Cortex of kidney (tissue), 1 donor: Measurements from ENCODE around the gene KRTAP2-3.

Experiments used
- DNase-seq: peaks from one replicate; lab custom pipeline; 2025; lab: John Stamatoyannopoulos, UW

Gene KRTAP2-3

DNA sequence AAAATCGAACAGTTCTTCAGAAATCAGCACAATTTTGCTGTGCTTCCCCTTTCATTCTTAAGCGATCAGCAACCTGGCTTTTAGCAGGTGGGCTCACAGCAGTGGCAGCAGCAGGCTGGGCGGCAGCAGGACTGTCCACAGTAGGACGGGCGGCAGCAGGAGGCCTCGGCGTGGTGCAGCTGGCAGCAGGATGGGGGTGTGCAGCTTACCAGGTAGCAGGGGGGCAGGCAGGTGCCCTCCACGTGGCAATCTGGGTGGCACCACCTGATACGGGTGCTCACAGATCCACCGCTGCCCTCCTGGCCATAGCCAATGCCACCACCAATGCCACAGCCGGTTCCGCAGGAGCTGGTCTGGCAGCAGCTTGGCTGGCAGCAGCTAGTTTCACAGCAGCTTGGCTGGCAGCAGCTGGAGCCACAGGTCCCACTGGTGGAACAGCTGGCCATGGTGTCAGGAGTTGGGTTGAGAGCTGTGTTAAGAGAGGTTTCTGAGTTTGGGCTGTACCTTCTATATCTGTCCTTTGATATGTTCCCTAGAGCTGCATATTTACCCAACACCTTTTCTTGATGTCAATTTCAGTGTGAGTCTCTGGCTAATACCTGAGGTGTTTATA, 30.2 kb downstream of the KRTAP2-3 start, which contains the start of gene KRTAP1-4:
TSS of gene KRTAP1-4 (minus strand) at position 563 of the 613 bp plus-strand sequence. CDS start at position 446, 117 bp downstream.
- DNase-seq: no peak

DNA sequence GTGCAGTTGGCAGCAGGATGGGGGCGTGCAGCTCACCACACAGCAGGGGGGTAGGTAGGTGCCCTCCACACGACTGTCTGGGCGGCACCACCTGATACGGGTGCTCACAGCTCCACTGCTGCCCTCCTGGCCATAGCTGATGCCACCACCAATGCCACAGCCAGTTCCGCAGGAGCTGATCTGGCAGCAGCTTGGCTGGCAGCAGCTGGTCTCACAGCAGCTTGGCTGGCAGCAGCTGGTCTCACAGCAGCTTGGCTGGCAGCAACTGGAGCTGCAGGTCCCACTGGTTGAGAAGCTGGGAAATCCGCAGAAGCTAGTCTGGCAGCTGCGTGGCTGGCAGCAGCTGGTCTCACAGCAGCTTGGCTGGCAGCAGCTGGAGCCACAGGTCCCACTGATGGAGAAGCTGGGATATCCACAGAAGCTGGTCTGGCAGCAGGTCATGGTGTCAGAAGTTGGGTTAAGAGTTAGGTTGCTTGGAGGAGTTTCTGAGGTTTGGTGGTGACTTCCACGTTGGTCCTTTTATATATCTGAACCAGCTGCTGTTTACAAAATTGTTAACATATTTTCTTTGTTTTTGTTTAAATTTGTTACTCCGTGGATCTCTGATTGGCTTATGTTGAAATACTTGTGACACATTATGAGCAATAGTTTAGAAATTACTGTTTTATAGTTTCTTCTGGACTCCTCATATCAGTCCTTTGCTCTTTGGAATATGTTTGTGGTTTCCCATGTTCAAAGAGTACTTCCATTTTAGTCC, 33.0 kb downstream of the KRTAP2-3 start, which contains the start of gene KRTAP1-5:
TSS of gene KRTAP1-5 (minus strand) at position 494 of the 757 bp plus-strand sequence. CDS start at position 441, 53 bp downstream.
- DNase-seq: no peak

DNA sequence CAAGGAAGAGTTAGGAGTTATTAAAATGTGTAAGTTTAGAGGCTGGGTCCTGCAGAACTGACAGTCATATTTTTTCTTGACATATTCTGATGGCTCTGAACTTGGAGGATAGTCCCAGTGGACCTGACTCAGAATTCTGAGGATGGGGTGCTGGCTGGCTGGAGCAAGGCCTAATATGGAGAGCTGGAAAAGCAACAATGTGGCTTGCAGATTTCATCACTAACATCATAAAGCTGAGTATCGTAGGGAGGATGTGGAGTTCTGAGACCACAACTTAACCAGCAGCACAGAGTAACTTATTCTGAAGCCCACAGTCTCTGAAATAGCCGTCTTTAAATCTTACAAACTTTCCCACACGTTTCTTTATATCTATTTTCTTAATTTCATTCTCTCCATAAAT, 35.2 kb downstream of the KRTAP2-3 start:
- no peak for DNase-seq

DNA sequence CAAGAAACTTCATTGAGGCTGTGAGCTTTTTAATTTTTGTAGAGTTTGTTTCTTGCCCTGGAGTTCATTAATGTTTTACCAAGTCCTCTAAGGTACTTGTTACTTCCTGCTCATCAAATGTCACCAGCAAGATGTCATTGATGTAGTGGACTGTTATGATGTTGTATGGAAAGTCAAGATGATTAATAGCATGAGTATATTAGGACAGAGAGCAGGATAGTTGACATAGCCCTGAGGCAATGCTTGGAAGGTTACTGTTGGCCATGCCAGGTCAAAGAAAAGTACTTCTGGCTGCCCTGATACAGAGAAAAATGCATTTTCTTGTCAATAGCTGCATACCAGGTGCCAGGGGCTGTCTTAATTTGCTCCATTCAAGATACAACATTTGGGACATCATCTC, 39.6 kb downstream of the KRTAP2-3 start:
- DNase-seq: no peak

DNA sequence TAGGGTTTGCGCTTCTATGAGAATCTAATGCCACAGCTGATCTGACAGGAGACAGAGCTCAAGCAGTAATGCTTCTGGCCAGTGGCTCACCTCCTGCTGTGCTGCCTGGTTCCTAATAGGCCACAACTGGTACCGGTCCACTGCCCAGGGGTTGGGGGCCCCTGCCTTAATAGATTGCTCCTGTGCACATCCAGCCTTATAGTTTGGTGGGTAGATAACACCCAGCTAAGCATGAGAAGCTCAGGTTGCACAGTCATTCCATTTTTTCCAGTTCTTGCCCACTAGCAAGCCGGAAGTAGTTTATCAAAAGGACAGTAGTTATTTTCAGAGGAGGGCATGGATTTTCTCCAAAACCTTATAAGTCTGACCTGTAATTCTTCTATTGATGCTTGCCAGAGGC, 40.5 kb downstream of the KRTAP2-3 start:
- no peak for DNase-seq

DNA sequence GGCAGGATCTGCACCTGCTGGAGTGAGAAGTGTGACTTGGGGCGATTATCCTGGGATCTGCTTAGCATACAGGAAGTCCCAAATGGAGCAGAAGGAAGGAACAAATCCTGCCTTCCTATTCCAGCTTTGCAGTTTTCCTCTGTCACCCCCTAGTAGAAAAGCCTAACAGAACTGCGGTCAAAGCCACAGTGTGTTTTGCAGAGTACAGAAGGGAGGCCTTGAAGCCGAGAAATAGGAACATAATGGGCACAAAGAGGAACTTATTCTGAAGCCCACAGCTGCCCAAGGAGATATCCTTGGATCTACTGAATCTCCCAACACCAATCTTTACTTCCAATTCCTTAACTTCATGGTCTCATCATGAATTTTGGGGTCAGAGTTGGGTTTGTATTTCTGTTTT, 41.4 kb downstream of the KRTAP2-3 start:
- no peak for DNase-seq

DNA sequence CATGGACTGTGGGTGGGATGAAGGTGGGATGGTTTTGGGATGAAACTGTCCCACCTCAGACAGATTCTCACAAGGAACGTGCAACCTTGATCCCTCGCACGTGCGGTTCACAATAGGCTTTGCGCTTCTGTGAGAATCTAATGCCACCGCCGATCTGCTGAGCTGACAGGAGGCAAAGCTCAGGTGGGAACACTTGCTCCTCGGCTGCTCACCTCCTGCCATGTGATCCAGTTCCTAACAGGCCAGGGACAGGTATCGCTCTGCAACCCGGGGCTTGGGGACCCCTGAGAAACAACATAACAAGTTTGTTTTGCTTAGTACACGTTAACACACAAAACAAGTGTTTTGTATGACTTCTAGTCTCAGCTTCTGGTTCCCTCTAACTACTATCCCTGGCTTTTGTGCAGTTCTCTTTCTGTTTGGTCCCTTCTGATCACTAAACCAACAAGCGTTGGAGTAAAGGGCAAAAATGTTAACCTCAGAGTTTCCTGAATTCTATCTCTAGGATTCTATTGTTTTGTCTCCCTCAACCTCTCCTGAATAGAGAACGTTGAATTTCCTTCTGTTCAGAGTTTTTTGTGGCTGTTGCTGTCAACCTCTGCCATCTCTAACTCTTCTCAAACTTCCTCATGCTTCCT, 43.2 kb downstream of the KRTAP2-3 start:
- no peak for DNase-seq

DNA sequence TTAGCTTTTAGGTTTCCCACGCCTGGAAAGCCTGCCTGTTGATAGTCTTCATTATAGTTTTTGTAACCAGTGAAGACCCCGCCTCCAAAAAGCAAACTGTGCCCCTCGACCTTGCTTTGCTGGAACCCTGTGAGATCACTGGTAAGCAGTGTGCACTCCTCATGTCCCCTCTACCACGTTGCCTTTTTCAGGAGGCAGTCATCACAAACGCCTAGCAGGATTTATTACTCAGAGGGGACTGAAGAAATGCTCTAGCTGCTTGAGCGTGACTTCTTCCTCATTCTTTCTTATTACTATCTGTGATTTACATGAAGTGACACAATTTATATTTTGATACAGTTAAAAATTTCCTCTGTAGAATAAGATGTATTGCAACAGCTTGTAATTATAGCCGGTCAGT, 44.5 kb downstream of the KRTAP2-3 start:
- DNase-seq: no peak

DNA sequence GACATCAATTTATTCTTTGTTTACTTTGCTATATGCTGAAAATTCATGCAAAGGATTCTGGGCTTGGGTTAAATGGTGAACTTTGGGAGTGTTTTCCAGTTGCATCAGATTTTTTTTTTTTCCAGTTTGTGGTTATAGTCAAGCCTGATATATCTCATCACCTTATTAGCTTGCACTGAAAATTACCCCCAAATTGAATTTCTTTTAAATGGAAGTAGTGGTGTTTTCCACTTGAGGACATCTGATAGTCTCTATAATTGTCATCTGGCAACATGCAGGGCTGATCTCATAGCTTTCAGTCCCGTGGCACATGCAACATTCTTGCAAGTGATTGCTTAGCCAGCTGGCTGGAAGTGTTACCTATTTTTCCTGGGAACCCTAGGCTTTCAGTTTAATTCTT, 46.3 kb downstream of the KRTAP2-3 start:
- no peak for DNase-seq

DNA sequence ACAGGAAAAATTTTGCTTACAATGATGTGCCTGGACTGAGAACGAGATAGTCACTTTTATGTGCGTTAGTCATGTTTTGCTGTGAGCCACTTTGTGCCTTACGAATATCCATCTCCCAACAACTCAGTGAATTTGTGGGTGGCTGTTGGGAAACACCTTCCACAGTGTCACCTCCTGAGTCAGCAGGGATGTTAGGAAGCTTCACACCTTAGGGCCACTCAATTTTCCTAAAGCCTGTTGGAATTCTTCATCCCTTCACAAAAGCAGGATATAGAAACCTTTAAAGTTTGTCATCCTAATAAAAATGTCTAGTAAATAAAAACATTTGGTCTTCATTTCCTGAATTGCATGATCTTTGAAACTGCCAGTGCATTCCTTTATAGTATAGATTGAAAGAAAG, 46.7 kb downstream of the KRTAP2-3 start:
- no peak for DNase-seq

DNA sequence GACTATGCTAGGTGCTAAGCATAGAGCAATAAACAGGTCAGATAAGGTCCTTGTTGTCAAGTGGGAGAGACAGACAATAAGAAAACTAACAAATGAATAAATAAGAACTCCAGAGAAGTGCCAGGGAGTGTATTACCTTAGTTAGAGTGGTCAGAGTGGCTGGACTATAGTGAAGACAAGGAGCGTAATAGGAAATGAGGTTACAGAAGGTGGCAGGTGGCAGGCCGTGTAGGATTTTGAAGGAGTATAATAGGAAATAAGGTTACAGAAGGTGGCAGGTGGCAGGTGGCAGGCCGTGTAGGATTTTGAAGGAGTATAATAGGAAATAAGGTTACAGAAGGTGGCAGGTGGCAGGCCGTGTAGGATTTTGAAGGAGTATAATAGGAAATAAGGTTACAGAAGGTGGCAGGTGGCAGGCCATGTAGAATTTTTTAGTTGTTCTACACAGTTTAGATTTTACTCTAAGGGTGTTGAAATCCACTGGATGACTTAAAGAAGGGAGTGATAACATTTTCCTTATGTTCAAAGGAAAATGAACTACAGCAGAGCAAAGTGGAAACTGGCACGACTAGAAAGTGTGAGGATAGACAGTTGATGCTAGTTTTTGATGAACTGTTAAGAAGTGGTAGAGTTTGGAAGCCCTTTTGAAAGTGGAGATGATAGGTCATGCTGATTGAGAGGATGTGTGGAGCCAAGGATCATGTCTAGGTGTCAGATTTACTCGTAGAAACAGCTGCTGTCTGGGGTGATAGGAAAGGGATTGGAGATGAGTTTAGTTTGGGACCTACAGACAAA, 47.4 kb downstream of the KRTAP2-3 start:
- DNase-seq: no peak

DNA sequence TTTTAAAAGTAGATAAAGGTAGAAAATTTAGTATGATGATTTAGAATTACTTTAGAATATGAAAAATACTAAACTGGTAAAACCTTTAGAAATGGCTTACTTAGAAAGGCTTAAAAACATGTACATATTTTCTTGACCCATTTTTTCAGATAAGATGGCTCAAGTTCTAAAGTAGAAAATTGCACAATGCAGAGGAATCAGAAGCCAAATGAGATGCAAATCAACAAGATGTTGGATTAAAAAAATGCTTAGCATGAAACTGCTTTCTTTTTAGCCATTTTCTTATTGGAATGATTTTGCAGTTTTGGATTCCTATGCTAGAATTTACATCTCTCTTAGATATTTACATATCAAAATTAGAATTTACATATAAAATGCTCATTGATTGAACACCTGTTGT, 49.5 kb downstream of the KRTAP2-3 start:
- DNase-seq: no peak

DNA sequence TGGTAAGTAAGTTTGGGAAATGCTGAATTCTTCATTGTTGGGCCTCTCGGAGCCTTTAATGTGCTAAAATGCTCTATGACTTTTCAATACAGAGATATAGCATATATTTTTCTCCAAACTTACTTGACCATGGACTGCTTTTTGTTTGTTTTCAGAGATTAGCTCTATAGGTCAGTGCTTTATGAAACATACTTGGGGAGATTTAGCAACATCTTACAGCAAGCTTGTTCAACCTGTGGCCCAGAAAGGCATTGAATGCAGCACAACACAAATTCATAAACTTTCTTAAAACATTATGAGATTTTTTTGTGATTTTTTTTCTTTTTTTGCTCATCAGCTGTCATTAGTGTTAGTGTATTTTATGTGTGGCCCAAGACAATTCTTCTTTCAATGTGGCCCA, 50.0 kb downstream of the KRTAP2-3 start:
- no peak for DNase-seq

DNA sequence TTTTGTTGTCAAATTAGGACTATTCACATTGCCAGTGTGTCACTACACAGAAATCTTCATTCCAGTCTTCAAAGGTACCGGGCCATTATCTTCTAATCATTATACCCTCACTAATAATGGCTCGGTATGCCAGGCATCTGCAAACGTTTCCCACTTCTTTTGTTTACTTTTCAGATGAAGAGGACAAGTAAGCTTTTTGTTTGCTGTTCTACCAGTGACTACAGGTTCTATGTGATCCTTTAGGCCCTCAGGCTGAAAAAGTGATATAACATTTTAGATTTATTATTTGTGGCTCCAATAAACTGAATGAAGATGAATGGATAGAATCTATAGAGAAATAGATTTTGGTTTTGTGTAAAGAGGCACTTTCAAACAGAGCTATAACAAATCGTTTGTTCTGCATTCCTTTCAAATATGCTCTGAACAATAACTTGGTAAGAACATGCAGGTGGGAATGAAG, 50.6 kb downstream of the KRTAP2-3 start:
- no peak for DNase-seq
